Right lobe of liver (tissue), 6 donors: ENCODE data around the gene UBE4B. TPM values are rescaled to one million over a fixed set of nuclear protein-coding genes. Genes with fewer than 3 reads are reported as not detected.
"Not testable (repeated sequence)": the region's sequence is repeated elsewhere in the genome, so short reads cannot be mapped to it uniquely, and the experiment has no call there.

Experiments
- ATAC-seq, 4 donors: fragments of 200-7000 bp; cut with Tn5 transposase; one replicate each; pipeline ENCODE4 v1.9.1; 2020; ENCODE audit warnings: mild to moderate bottlenecking in 4 of 4, moderate library complexity in 4 of 4
- DNase-seq, 3 donors: peaks; one replicate each; pipeline ENCODE4 v3.0.0-alpha.2; 2020
- H3K27ac ChIP-seq, 3 donors: fragments of 200-600 bp; one replicate each; pipeline ENCODE4 v1.8.0; 2022
- H3K27me3 ChIP-seq, 2 donors: fragments of 200-600 bp; one replicate each; pipeline ENCODE4 v1.8.0; 2022
- H3K36me3 ChIP-seq, 4 donors: fragments of 200-600 bp; sonication (generic) in 1 of 4; one replicate each; pipeline versions ENCODE4 v1.5.1 to v1.8.0; 2017 to 2022; ENCODE audit warnings: control low read depth in 1 of 4
- H3K4me1 ChIP-seq, 4 donors: fragments of 200-600 bp; sonication (generic) in 1 of 4; one replicate each; pipeline versions ENCODE4 v1.5.1 to v1.8.0; 2017 to 2022; ENCODE audit warnings: control low read depth in 1 of 4
- H3K4me3 ChIP-seq, 3 donors: fragments of 200-600 bp; one replicate each; pipeline ENCODE4 v1.8.0; 2022
- H3K9me3 ChIP-seq, 4 donors: fragments of 200-600 bp; sonication (generic) in 1 of 4; one replicate each; pipeline versions ENCODE4 v1.5.1 to v1.8.0; 2017 to 2022; ENCODE audit warnings: control low read depth in 1 of 4
- POLR2A ChIP-seq: fragments of 450-650 bp; IDR thresholded peaks from one replicate; pipeline ENCODE4 v1.6.1; 2017; ENCODE audit warnings: antibody characterized with exemption, mild to moderate bottlenecking
- WGBS: methylation state at CpG from one replicate; pipeline ENCODE4 v1.1.6; 2018; ENCODE audit warnings: low coverage, low lambda C conversion rate; ENCODE audit not compliant: insufficient coverage; ENCODE audit errors: missing lambda C conversion rate; 5-methylcytosine and 5-hydroxymethylcytosine counted together
- intact Hi-C, 2 donors: fragments of 100-400 bp; cut with DNase I; formaldehyde crosslinking; loops; one replicate each; pipeline versions ENCODE4 v1.11.2 to v1.14.1; 2022
- total RNA-seq, 6 experiments: library from RNA; depleted of rRNA in 2 of 6; stranded (reverse); fragments of >200 nt in 2 of 6; fragmentation: NEBNext Ultra II Directional in 3 of 6; extraction: Animal tissue kit (Norgen Biotek cat#: 25700) in 3 of 6; gene quantifications; one replicate each; pipeline versions ENCODE4 v1.1.0 to v1.2.4, GENCODE V29; 2016 to 2023
- TF ChIP-seq, protein P1 (sequence below), 4 donors: fragments of 200-600 bp in 3 of 4; fragments of 450-650 bp in 1 of 4; IDR thresholded peaks; one replicate each; pipeline versions ENCODE4 v1.5.1 to v1.8.0; 2016 to 2022; ENCODE audit warnings: antibody characterized with exemption in 4 of 4, mild to moderate bottlenecking in 2 of 4
- donor health status: DM: no; HTN: yes; CAD: no.
- donor health status: DM: no; HTN: no; CAD: no.
- donor health status: DM: no; HTN: no; CAD: no.
- donor health status: DM: no; HTN: yes; CAD: no.
- donor health status: DM: no; HTN: yes; CAD: no.

The UBE4B gene
- total RNA-seq, 6 experiments from 2014 or later, result 11.4 to 27.9 (median 22.6) TPM

DNA sequence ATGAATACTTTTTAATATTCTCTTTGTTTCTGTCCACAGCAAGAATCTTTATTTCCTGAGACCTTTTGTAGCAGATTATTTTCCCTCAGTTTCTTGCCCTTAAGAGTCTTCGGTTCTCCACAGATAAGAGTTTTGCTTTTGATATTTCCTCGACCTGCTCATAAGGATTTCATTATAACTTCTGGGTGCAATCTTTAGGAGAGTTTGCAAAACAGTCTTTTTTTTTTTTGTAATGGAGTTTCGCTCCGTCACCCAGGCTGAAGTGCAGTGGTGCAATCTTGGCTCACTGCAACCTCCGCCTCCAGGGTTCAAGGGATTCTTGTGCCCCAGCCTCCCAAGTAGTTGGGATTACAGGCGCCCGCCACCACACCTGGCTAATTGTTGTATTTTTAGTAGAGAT, 10.1 kb upstream of the UBE4B start:
- no peaks in the 10 kb centered on the region for H3K36me3 ChIP-seq
- WGBS, result 89% methylated on average over 5 of the region's 7 CpGs
- no peak for TF ChIP-seq POLR2A
- TF ChIP-seq, protein P1, sequence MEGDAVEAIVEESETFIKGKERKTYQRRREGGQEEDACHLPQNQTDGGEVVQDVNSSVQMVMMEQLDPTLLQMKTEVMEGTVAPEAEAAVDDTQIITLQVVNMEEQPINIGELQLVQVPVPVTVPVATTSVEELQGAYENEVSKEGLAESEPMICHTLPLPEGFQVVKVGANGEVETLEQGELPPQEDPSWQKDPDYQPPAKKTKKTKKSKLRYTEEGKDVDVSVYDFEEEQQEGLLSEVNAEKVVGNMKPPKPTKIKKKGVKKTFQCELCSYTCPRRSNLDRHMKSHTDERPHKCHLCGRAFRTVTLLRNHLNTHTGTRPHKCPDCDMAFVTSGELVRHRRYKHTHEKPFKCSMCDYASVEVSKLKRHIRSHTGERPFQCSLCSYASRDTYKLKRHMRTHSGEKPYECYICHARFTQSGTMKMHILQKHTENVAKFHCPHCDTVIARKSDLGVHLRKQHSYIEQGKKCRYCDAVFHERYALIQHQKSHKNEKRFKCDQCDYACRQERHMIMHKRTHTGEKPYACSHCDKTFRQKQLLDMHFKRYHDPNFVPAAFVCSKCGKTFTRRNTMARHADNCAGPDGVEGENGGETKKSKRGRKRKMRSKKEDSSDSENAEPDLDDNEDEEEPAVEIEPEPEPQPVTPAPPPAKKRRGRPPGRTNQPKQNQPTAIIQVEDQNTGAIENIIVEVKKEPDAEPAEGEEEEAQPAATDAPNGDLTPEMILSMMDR (IDR thresholded peaks at IDR 0.05), result no peak
- intact Hi-C loops, result no loop called here
- no peak for DNase-seq
- H3K9me3 ChIP-seq, result no peaks in the 10 kb centered on the region
- no peak for ATAC-seq
- H3K27ac ChIP-seq, result no peak overlapping the region
- no peak overlapping the region for H3K4me3 ChIP-seq
- no peaks in the 10 kb centered on the region for H3K27me3 ChIP-seq
- no peaks in the 10 kb centered on the region for H3K4me1 ChIP-seq

DNA sequence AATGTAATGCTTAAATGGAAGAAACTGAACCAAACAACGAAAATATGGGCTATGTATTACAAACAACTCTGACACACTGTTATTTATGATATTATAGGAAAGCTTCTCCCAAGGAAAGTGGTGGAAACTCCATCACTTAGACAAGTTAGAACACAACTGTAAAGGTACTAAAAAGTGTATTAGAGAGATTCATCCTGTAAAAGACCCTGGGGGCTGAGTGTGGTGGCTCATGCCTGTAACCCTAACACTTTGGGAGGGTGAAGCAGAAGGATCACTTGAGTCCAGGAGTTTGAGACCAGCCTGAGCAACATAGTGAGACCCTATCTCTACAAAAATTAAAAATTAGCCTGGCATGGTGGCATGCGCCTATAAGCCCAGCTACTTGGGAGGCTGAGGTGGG, 7.4 kb upstream of the UBE4B start:
- Histone ChIP-seq H3K9me3 (no peaks in the 10 kb centered on the region), H3K27me3 (no peaks in the 10 kb centered on the region), H3K27ac (no peak overlapping the region), H3K4me3 (no peak overlapping the region), H3K36me3 (no peaks in the 10 kb centered on the region), H3K4me1 (no peaks in the 10 kb centered on the region)
- DNase-seq (no peak), ATAC-seq (no peak)
- no peak for TF ChIP-seq POLR2A
- TF ChIP-seq, protein P1 (IDR thresholded peaks at IDR 0.05), result no peak
- WGBS, result 56% methylated on average over 1 of the region's 2 CpGs
- intact Hi-C loops, result no loop called here

DNA sequence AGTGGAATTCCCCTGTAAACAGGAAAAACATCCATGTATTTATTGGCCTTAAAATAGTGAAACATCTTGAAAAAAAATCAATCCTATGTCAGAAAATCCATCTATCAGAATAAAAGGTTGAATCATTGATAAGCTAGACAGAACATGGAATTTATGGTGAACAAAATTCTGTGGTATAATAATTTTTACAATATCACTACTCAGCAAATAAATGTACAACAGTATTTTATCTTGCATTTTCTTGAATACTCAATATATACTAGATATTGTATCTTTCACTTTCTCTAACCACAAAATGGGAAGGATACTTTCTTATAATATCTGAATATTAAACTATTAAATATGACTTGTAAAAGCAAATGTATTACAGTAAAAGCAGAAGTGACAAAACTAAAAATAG, 5.7 kb upstream of the UBE4B start:
- H3K4me1 ChIP-seq, result no peaks in the 10 kb centered on the region
- intact Hi-C loops, result no loop called here
- TF ChIP-seq, protein P1 (IDR thresholded peaks at IDR 0.05), result no peak
- no peak for TF ChIP-seq POLR2A

DNA sequence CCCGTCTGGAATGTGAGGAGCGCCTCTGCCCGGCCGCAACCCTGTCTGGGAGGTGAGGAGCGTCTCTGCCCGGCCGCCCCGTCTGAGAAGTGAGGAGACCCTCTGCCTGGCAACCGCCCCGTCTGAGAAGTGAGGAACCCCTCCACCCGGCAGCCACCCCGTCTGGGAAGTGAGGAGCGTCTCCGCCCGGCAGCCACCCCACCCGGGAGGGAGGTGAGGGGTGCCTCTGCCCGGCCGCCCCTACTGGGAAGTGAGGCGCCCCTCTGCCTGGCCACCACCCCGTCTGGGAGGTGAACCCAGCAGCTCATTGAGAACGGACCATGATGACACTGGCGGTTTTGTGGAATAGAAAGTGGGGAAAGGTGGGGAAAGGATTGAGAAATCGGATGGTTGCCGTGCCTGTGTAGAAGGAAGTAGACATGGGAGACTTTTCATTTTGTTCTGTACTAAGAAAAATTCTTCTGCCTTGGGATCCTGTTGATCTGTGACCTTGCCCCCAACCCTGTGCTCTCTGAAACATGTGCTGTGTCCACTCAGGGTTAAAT, 3.7 kb upstream of the UBE4B start:
- H3K9me3 ChIP-seq, intact Hi-C loops, H3K4me3 ChIP-seq, ATAC-seq, H3K27ac ChIP-seq, H3K27me3 ChIP-seq, DNase-seq, H3K4me1 ChIP-seq, H3K36me3 ChIP-seq: not testable (repeated sequence)
- 68% methylated on average over 12 of the region's 24 CpGs for WGBS

More for the DNA sequence above, 5.7 kb upstream of the UBE4B start:
- no peak for DNase-seq
- no peak overlapping the region for H3K27ac ChIP-seq
- no peak for ATAC-seq
- no peaks in the 10 kb centered on the region for H3K36me3 ChIP-seq
- no peak overlapping the region for H3K4me3 ChIP-seq
- no peaks in the 10 kb centered on the region for H3K9me3 ChIP-seq
- H3K27me3 ChIP-seq, result no peaks in the 10 kb centered on the region

DNA sequence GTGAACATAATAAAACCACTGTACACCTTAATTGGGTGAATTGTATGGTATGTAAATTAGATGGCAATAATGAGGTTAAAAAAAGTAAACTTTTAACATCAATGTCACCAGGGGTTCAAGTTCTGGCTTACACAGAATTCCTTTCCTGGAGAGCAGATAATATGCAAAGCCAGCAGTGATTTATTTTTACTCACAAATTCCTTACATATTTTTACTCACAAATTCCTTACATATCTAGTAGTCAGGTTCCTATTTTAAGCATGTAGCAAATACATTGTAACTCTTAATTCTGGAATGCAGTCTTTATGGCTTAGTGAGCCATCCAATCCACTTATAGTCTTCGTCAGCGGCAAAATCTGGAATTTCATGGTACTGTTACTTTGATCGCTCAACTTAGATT, 1.3 kb upstream of the UBE4B start:
- no peak for TF ChIP-seq POLR2A
- TF ChIP-seq, protein P1 (IDR thresholded peaks at IDR 0.05), result no peak
- intact Hi-C loops, result loop anchor here in 1 of 2 donors (10.0 kb wide), 1 partner anchor 157 kb away; no protein-coding TSS in a partner anchor
- H3K9me3 ChIP-seq, result no peaks in the 10 kb centered on the region
- H3K36me3 ChIP-seq, result no peaks in the 10 kb centered on the region
- no peak overlapping the region for H3K4me3 ChIP-seq
- WGBS, result 93% methylated on average over 3 of the region's 3 CpGs
- no peak overlapping the region for H3K27ac ChIP-seq
- no peak for DNase-seq
- no peak for ATAC-seq
- peaks cover 0 to 16% (median 2%) of the 10 kb centered on the region in 4 donors for H3K4me1 ChIP-seq
- H3K27me3 ChIP-seq, result no peaks in the 10 kb centered on the region
